ENCODE measurements around the gene RTP2. TPM values are rescaled to one million over a fixed set of nuclear protein-coding genes. Genes with fewer than 3 reads are reported as not detected.

The RTP2 gene
- total and polyA plus RNA-seq, 2 donors = 0.02 TPM; not detected in 1

DNA sequence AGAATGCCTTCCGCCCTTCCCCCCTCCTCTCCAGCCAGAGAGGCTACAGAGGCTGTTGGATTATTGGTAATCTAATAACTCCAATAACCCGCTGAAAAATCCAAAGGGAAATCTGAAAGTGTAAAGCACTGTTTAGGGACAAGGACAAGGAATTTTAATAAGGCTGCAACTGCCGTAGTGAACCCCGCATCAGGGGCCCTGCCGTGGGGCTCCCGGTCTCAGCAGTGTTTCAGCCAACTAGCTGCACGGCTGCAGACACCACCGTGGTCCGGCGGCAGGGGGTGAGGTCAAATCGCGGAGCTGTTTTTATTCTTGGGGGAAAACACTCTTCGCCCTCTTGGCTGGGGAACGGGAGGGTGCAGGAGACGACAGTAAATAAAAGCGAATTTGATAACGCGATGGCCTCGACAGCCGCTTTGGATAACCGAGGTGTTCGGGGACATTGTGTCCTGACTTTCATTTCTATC, 36.8 kb upstream of the RTP2 start:
- Histone ChIP-seq H3K27me3 (ENCODE audit: control insufficient read depth in 2 of 2, insufficient read depth in 1 of 2, low read length in 1 of 2) (peaks cover 0 to 12% of the 10 kb centered on the region in 2 donors), H3K27ac (ENCODE audit: low read depth in 1 of 2, low read length in 1 of 2) (peak overlapping the region; percentile 86 to 87), H3K36me3 (ENCODE audit: control insufficient read depth in 2 of 2, insufficient read depth in 2 of 2, low read length in 1 of 2) (peaks cover 4 to 22% of the 10 kb centered on the region in 2 donors), H3K4me1 (ENCODE audit: control insufficient read depth in 2 of 2, insufficient read depth in 2 of 2, low read length in 2 of 2) (peaks cover 23 to 67% of the 10 kb centered on the region in 2 donors), H3K9me3 (ENCODE audit: control insufficient read depth in 2 of 2, insufficient read depth in 1 of 2, low read length in 1 of 2) (peaks cover 0 to 3% of the 10 kb centered on the region in 2 donors), H3K4me3 (ENCODE audit: low read length in 2 of 2) (peak overlapping the region; percentile 93 to 95)
- WGBS = under 1% methylated on average over 22 of the region's 22 CpGs
- peak in 1 of 9 donors; percentile 41 for DNase-seq (ENCODE audit: low read depth in 6 of 9, low spot score in 9 of 9)

DNA sequence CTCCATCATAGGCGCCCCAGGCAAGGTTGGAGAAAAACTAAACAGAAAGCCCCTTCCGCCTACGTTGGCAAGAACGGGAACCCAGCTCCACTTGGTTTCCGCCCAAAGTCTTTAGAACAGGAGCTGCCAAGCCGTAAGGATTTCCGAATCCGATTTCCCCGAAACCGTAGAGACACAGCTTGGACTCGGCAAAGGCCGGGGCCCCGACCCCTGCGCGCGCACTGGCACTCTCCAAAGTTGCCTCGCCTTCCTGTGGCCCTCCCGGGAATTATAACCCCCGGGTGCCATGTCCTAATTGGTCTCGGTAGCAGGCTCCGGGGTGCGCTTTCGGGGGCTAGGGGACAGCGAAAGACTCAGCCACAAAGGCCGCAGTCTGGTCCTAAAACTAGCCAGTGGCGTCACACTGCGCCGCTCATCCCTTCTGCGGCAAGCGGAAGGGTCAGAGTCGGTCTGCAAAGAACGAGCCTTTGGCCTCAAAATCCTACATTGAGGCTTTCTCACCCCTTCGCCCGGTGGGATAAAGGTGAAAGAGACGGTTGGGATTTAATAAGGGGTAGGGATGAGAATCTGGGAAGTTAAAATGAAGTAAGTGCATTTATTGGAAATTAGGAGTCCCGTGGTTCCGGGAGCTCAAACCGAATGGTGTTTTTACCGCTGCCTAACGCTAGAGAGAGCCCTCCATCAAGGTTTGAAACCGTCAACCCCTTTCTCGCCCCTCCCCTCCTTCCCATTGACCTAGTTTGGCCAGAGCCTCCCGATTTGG, 36.2 kb upstream of the RTP2 start:
- Histone ChIP-seq H3K36me3 (ENCODE audit: control insufficient read depth in 2 of 2, insufficient read depth in 2 of 2, low read length in 1 of 2) (peaks cover 6 to 26% of the 10 kb centered on the region in 2 donors), H3K4me1 (ENCODE audit: control insufficient read depth in 2 of 2, insufficient read depth in 2 of 2, low read length in 2 of 2) (peaks cover 23 to 67% of the 10 kb centered on the region in 2 donors), H3K4me3 (ENCODE audit: low read length in 2 of 2) (peak overlapping the region; percentile 93 to 95), H3K27ac (ENCODE audit: low read depth in 1 of 2, low read length in 1 of 2) (peak overlapping the region; percentile 86 to 87), H3K27me3 (ENCODE audit: control insufficient read depth in 2 of 2, insufficient read depth in 1 of 2, low read length in 1 of 2) (peaks cover 0 to 12% of the 10 kb centered on the region in 2 donors), H3K9me3 (ENCODE audit: control insufficient read depth in 2 of 2, insufficient read depth in 1 of 2, low read length in 1 of 2) (peaks cover 0 to 3% of the 10 kb centered on the region in 2 donors)
- WGBS = under 1% methylated on average over 43 of the region's 43 CpGs
- peak; percentile 61 to 89 (median 73) for DNase-seq (ENCODE audit: low read depth in 6 of 9, low spot score in 9 of 9)

DNA sequence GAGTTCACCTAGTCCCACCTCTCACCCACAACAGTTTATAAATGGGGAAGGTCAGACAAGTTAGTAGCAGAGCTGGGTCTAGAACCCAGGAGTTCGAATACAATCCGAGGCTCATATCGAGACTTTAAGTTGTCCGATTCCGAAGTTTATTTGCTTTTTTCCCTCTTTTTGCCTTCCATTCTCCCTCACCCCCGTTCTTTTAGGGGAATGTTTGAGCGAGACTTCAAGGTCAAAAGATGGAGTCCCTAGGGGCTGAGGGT, 35.6 kb upstream of the RTP2 start:
- Histone ChIP-seq H3K9me3 (ENCODE audit: control insufficient read depth in 2 of 2, insufficient read depth in 1 of 2, low read length in 1 of 2) (peaks cover 0 to 3% of the 10 kb centered on the region in 2 donors), H3K36me3 (ENCODE audit: control insufficient read depth in 2 of 2, insufficient read depth in 2 of 2, low read length in 1 of 2) (peaks cover 11 to 31% of the 10 kb centered on the region in 2 donors), H3K27me3 (ENCODE audit: control insufficient read depth in 2 of 2, insufficient read depth in 1 of 2, low read length in 1 of 2) (peaks cover 0 to 12% of the 10 kb centered on the region in 2 donors), H3K27ac (ENCODE audit: low read depth in 1 of 2, low read length in 1 of 2) (peak overlapping the region; percentile 72 to 75), H3K4me1 (ENCODE audit: control insufficient read depth in 2 of 2, insufficient read depth in 2 of 2, low read length in 2 of 2) (peaks cover 23 to 67% of the 10 kb centered on the region in 2 donors), H3K4me3 (ENCODE audit: low read length in 2 of 2) (peak overlapping the region; percentile 93 to 95)
- WGBS = under 1% methylated on average over 7 of the region's 7 CpGs
- DNase-seq (ENCODE audit: low read depth in 6 of 9, low spot score in 9 of 9) = peak in 1 of 9 donors; percentile 23

DNA sequence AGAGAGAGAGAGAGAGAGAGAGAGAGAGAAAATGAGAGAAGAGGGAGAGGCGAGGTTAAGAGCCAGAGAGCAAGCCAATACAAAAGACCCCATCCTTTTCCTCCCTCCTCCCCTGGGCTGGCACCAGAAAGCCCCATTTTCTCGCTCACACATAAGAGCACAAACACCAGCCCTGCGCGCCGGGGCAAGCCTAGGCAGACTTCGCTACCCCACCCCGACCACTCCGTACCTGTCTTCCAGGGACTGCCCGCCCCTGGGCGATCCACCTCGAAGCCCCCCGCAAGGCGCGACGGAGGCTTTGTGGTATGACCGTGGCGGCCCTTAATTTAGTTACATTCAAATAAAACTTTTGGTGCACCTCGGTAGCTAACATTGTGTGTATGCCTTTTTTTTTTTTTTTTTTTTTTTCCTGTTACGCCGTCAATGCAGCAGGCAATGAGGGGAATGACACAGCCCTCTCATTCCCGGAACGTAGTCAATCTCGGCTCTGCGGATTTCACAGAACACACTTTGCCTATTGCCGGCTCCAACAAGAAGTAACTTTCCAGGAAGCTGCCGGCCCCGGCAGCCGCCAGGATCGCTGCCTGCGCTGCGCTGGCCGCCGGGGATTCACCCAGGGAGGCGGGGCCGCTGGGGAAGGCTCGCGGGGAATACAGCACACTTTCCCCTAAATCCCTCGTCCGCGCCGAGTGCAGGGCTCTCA, 35.2 kb upstream of the RTP2 start:
- peak overlapping the region; percentile 72 to 75 for H3K27ac ChIP-seq (ENCODE audit: low read depth in 1 of 2, low read length in 1 of 2)
- peaks cover 18 to 63% of the 10 kb centered on the region in 2 donors for H3K4me1 ChIP-seq (ENCODE audit: control insufficient read depth in 2 of 2, insufficient read depth in 2 of 2, low read length in 2 of 2)
- peak overlapping the region; percentile 93 to 95 for H3K4me3 ChIP-seq (ENCODE audit: low read length in 2 of 2)
- H3K9me3 ChIP-seq (ENCODE audit: control insufficient read depth in 2 of 2, insufficient read depth in 1 of 2, low read length in 1 of 2) = peaks cover 0 to 3% of the 10 kb centered on the region in 2 donors
- peaks cover 0 to 12% of the 10 kb centered on the region in 2 donors for H3K27me3 ChIP-seq (ENCODE audit: control insufficient read depth in 2 of 2, insufficient read depth in 1 of 2, low read length in 1 of 2)
- H3K36me3 ChIP-seq (ENCODE audit: control insufficient read depth in 2 of 2, insufficient read depth in 2 of 2, low read length in 1 of 2) = peaks cover 11 to 31% of the 10 kb centered on the region in 2 donors
- 2% methylated on average over 41 of the region's 41 CpGs for WGBS
- peak in 3 of 9 donors; percentile 30 to 60 (median 39) for DNase-seq (ENCODE audit: low read depth in 6 of 9, low spot score in 9 of 9)

DNA sequence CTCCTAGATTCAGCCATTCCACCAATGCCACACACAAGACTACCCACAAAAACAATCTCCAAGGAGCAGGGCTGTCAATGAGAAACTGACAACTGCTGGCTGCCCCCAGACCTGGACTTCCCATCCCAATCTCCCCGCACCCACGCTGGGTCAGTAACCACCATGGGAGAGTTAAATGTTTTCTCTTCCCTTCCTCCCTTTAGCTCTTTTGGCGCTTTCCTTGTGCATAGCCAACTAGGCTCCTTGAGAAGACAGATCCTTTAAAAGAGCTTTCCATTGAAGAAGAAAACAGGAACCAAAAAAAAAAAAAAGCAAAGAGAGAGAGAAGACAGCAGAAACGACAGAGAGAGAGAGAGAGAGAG, 34.6 kb upstream of the RTP2 start:
- Histone ChIP-seq H3K36me3 (ENCODE audit: control insufficient read depth in 2 of 2, insufficient read depth in 2 of 2, low read length in 1 of 2) (peaks cover 14 to 35% of the 10 kb centered on the region in 2 donors), H3K27me3 (ENCODE audit: control insufficient read depth in 2 of 2, insufficient read depth in 1 of 2, low read length in 1 of 2) (peaks cover 0 to 12% of the 10 kb centered on the region in 2 donors), H3K27ac (ENCODE audit: low read depth in 1 of 2, low read length in 1 of 2) (no peak overlapping the region), H3K4me1 (ENCODE audit: control insufficient read depth in 2 of 2, insufficient read depth in 2 of 2, low read length in 2 of 2) (peaks cover 13 to 57% of the 10 kb centered on the region in 2 donors), H3K4me3 (ENCODE audit: low read length in 2 of 2) (no peak overlapping the region), H3K9me3 (ENCODE audit: control insufficient read depth in 2 of 2, insufficient read depth in 1 of 2, low read length in 1 of 2) (peaks cover 0 to 3% of the 10 kb centered on the region in 2 donors)
- DNase-seq (ENCODE audit: low read depth in 6 of 9, low spot score in 9 of 9) = no peak
- WGBS = 67% methylated on average over 4 of the region's 4 CpGs

DNA sequence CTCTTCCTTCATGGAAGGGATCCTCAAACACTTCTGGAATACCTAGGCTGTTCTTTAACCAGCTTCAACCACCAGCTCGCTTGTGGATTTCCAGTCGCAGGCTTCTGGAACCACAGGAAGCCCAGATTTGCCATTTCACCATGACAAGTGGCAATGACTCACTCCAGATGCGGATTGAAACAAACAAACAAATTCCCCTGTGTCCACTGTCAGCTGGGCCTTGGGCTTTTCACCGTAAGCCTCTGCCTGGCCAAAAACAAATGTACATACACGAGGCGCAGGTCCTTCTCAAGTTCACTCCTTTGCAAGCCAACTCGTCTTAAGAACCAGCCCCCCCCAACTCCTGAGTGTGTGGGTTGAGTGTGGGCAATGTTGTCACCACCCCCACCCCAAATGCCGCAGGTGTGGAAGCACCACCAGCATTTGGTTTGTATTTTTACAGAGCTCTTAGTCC, 34.1 kb upstream of the RTP2 start:
- WGBS = 73% methylated on average over 8 of the region's 8 CpGs

DNA sequence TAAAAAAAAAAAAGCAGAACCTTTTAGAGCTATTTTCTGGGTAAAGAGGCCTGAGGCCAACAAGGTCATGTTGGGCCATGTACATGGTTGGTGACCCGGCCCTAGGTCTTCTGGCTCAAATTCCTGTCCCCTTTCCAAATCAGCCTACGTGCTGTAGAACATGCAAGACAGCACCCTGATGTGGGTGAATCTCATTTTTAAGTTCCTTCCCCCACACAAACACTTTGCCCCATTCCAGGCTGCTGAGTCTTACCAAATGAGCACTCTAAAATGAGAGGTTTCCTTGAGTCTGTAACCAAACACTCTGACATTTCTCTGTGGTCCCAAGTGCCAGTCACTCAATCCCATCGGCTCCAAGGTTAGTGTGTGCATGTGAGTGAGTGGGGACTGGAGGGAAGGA, 33.5 kb upstream of the RTP2 start:
- Histone ChIP-seq H3K27me3 (ENCODE audit: control insufficient read depth in 2 of 2, insufficient read depth in 1 of 2, low read length in 1 of 2) (peaks cover 0 to 12% of the 10 kb centered on the region in 2 donors), H3K36me3 (ENCODE audit: control insufficient read depth in 2 of 2, insufficient read depth in 2 of 2, low read length in 1 of 2) (peaks cover 24 to 47% of the 10 kb centered on the region in 2 donors), H3K4me3 (ENCODE audit: low read length in 2 of 2) (no peak overlapping the region), H3K27ac (ENCODE audit: low read depth in 1 of 2, low read length in 1 of 2) (no peak overlapping the region), H3K9me3 (ENCODE audit: control insufficient read depth in 2 of 2, insufficient read depth in 1 of 2, low read length in 1 of 2) (no peaks in the 10 kb centered on the region), H3K4me1 (ENCODE audit: control insufficient read depth in 2 of 2, insufficient read depth in 2 of 2, low read length in 2 of 2) (peaks cover 13 to 47% of the 10 kb centered on the region in 2 donors)
- no peak for DNase-seq (ENCODE audit: low read depth in 6 of 9, low spot score in 9 of 9)
- 90% methylated on average over 3 of the region's 3 CpGs for WGBS

More for the DNA sequence above, 34.1 kb upstream of the RTP2 start:
- no peak for DNase-seq (ENCODE audit: low read depth in 6 of 9, low spot score in 9 of 9)
- Histone ChIP-seq H3K9me3 (ENCODE audit: control insufficient read depth in 2 of 2, insufficient read depth in 1 of 2, low read length in 1 of 2) (peaks cover 0 to under 1% of the 10 kb centered on the region in 2 donors), H3K4me3 (ENCODE audit: low read length in 2 of 2) (no peak overlapping the region), H3K27ac (ENCODE audit: low read depth in 1 of 2, low read length in 1 of 2) (no peak overlapping the region), H3K4me1 (ENCODE audit: control insufficient read depth in 2 of 2, insufficient read depth in 2 of 2, low read length in 2 of 2) (peaks cover 13 to 52% of the 10 kb centered on the region in 2 donors), H3K36me3 (ENCODE audit: control insufficient read depth in 2 of 2, insufficient read depth in 2 of 2, low read length in 1 of 2) (peaks cover 18 to 40% of the 10 kb centered on the region in 2 donors), H3K27me3 (ENCODE audit: control insufficient read depth in 2 of 2, insufficient read depth in 1 of 2, low read length in 1 of 2) (peaks cover 0 to 12% of the 10 kb centered on the region in 2 donors)

DNA sequence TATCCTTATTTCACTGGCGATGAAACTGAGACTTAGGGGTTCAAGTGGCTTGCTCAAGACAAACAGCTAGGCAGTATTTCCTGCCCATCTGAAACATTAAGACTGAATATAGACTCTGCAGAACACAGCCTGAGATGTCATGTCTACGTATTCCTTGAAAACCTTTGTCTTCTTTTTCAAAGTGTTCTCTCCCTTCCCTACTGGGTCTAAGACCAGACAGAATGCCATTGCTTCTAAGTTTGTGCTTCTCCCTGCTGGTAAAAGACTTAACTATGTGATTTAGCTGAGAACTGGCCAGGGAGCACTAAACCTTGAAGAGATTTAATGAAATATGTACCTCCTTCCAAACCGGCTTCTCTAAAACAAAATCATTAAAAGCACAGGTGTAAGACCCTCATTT, 33.0 kb upstream of the RTP2 start:
- Histone ChIP-seq H3K9me3 (ENCODE audit: control insufficient read depth in 2 of 2, insufficient read depth in 1 of 2, low read length in 1 of 2) (no peaks in the 10 kb centered on the region), H3K27ac (ENCODE audit: low read depth in 1 of 2, low read length in 1 of 2) (no peak overlapping the region), H3K27me3 (ENCODE audit: control insufficient read depth in 2 of 2, insufficient read depth in 1 of 2, low read length in 1 of 2) (peaks cover 0 to 12% of the 10 kb centered on the region in 2 donors), H3K4me1 (ENCODE audit: control insufficient read depth in 2 of 2, insufficient read depth in 2 of 2, low read length in 2 of 2) (peaks cover 13 to 42% of the 10 kb centered on the region in 2 donors), H3K4me3 (ENCODE audit: low read length in 2 of 2) (no peak overlapping the region), H3K36me3 (ENCODE audit: control insufficient read depth in 2 of 2, insufficient read depth in 2 of 2, low read length in 1 of 2) (peaks cover 29 to 51% of the 10 kb centered on the region in 2 donors)
- DNase-seq (ENCODE audit: low read depth in 6 of 9, low spot score in 9 of 9) = no peak
- WGBS = 97% methylated on average over 3 of the region's 3 CpGs

DNA sequence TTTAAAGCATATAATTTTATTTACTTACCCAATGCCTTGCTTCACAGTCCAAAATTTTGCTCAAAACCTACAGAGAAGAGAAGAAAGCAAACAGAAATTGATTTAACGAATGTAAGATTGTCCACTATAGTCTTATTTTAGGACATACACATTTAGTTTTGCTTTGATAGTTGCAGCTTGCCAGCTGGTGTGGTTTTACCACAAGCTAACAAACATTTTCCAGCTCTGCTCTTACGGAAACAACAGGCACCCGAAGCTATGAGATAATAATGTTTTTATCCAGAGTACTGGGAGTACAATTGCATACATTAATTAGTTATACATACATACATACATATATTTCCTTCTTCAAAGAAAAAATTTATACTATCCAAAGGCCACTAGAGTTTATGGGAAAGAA, 32.5 kb upstream of the RTP2 start:
- Histone ChIP-seq H3K27ac (ENCODE audit: low read depth in 1 of 2, low read length in 1 of 2) (no peak overlapping the region), H3K4me1 (ENCODE audit: control insufficient read depth in 2 of 2, insufficient read depth in 2 of 2, low read length in 2 of 2) (peaks cover 11 to 38% of the 10 kb centered on the region in 2 donors), H3K4me3 (ENCODE audit: low read length in 2 of 2) (no peak overlapping the region), H3K9me3 (ENCODE audit: control insufficient read depth in 2 of 2, insufficient read depth in 1 of 2, low read length in 1 of 2) (no peaks in the 10 kb centered on the region), H3K27me3 (ENCODE audit: control insufficient read depth in 2 of 2, insufficient read depth in 1 of 2, low read length in 1 of 2) (peaks cover 0 to 12% of the 10 kb centered on the region in 2 donors), H3K36me3 (ENCODE audit: control insufficient read depth in 2 of 2, insufficient read depth in 2 of 2, low read length in 1 of 2) (peaks cover 34 to 56% of the 10 kb centered on the region in 2 donors)
- 92% methylated on average over 3 of the region's 3 CpGs for WGBS
- no peak for DNase-seq (ENCODE audit: low read depth in 6 of 9, low spot score in 9 of 9)

Measured in thymus (tissue), 11 donors.